ENCODE data around the gene SLC25A5.

DNA sequence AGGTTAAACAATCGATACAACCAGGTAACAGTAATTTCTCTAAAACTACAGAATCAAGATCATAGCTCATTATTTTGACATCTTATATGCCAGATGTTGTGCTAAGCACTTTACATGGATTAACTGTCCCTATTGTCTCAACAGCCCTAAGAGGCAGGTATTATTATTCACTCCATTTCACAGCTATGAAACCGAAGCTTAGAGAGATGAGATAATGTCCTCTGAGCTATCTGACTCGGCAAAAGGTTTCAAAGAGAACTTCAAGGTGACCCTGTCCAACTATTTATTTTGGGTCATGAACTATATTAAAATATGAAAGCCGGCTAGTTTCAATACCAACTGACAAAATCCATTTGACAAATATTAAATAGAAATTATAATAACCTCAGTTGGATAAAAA is 10.3 kb downstream of the SLC25A5 start:
- TF ChIP-seq, protein P1, sequence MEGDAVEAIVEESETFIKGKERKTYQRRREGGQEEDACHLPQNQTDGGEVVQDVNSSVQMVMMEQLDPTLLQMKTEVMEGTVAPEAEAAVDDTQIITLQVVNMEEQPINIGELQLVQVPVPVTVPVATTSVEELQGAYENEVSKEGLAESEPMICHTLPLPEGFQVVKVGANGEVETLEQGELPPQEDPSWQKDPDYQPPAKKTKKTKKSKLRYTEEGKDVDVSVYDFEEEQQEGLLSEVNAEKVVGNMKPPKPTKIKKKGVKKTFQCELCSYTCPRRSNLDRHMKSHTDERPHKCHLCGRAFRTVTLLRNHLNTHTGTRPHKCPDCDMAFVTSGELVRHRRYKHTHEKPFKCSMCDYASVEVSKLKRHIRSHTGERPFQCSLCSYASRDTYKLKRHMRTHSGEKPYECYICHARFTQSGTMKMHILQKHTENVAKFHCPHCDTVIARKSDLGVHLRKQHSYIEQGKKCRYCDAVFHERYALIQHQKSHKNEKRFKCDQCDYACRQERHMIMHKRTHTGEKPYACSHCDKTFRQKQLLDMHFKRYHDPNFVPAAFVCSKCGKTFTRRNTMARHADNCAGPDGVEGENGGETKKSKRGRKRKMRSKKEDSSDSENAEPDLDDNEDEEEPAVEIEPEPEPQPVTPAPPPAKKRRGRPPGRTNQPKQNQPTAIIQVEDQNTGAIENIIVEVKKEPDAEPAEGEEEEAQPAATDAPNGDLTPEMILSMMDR (IDR thresholded peaks at IDR 0.05) = no peak
- TF ChIP-seq POLR2A (IDR thresholded peaks at IDR 0.05) = no peak
